Inferior parietal cortex (tissue), 1 donor: ENCODE data around the gene FGFR3.
"Not testable (repeated sequence)": the region's sequence is repeated elsewhere in the genome, so short reads cannot be mapped to it uniquely, and the experiment has no call there.

Experiments
- DNase-seq: peaks from one replicate; pipeline ENCODE4 v3.0.0-alpha.2; 2016; ENCODE audit errors: extremely low spot score

Gene FGFR3

GRCh38 chr4:1841201-1841886, 48.3 kb downstream of the FGFR3 start:
- no peak for DNase-seq

- DNase-seq, result no peak
These were observed 48.8 kb downstream of the FGFR3 start for GRCh38 chr4:1841887-1842210.

GRCh38 chr4:1842339-1842895, 49.3 kb downstream of the FGFR3 start:
- DNase-seq, result no peak

- DNase-seq, result no peak
These were observed 49.9 kb downstream of the FGFR3 start for GRCh38 chr4:1842993-1843448.

GRCh38 chr4:1843852-1844251, 50.8 kb downstream of the FGFR3 start:
- peak; percentile 62 for DNase-seq

- DNase-seq, result not testable (repeated sequence)
These were observed 51.5 kb downstream of the FGFR3 start for GRCh38 chr4:1844618-1845017.

- no peak for DNase-seq
These were observed 53.5 kb downstream of the FGFR3 start for GRCh38 chr4:1846580-1846979.

GRCh38 chr4:1850276-1850675, 57.2 kb downstream of the FGFR3 start:
- DNase-seq, result no peak

GRCh38 chr4:1851160-1851559, 58.1 kb downstream of the FGFR3 start:
- DNase-seq, result no peak

GRCh38 chr4:1851575-1852410, 58.7 kb downstream of the FGFR3 start:
- DNase-seq, result no peak

GRCh38 chr4:1852904-1853623, 60.0 kb downstream of the FGFR3 start:
- DNase-seq, result no peak

- no peak for DNase-seq
These were observed 61.7 kb downstream of the FGFR3 start for GRCh38 chr4:1854752-1855151.

- no peak for DNase-seq
These were observed 62.4 kb downstream of the FGFR3 start for GRCh38 chr4:1855333-1856070.

GRCh38 chr4:1856071-1856942, 63.2 kb downstream of the FGFR3 start, which contains the start of gene LETM1:
LETM1 (minus strand) TSS chr4:1856156; CDS start chr4:1855950, 206 bp downstream.
- DNase-seq, result peak; percentile 91

GRCh38 chr4:1856943-1857699, 64.0 kb downstream of the FGFR3 start:
- DNase-seq, result no peak

GRCh38 chr4:1857931-1858330, 64.8 kb downstream of the FGFR3 start:
- no peak for DNase-seq
